Endothelial cell of umbilical vein (primary cell): ENCODE data around the gene PTOV1.

Experiments used
- CTCF ChIP-seq, 2 donors: IDR thresholded peaks; 1 replicate in 1 of 2; 2 replicates in 1 of 2; pipeline ENCODE4 v1.5.1; 2011; ENCODE audit warnings: low read length in 2 of 2, mild to moderate bottlenecking in 2 of 2, moderate library complexity in 2 of 2, control low read depth in 1 of 2, inconsistent platforms in 1 of 2, low read depth in 1 of 2; ENCODE audit not compliant: insufficient read depth in 1 of 2; ENCODE audit errors: extremely low read depth in 1 of 2
- EZH2 ChIP-seq: IDR thresholded peaks from 2 replicates; pipeline ENCODE4 v1.6.1; 2012; ENCODE audit warnings: borderline replicate concordance, low read depth, mild to moderate bottlenecking, moderate library complexity, low read length, inconsistent platforms; ENCODE audit not compliant: severe bottlenecking
- GATA2 ChIP-seq: IDR thresholded peaks from 2 replicates; pipeline ENCODE4 v1.7.0; 2011; ENCODE audit warnings: low read depth, mild to moderate bottlenecking, moderate library complexity, mixed read lengths, low read length; ENCODE audit not compliant: insufficient read length, insufficient read depth
- JUN ChIP-seq: IDR thresholded peaks from 2 replicates; pipeline ENCODE4 v1.6.1; 2011; ENCODE audit warnings: borderline replicate concordance, low read depth; ENCODE audit not compliant: insufficient read length, insufficient read depth
- MAX ChIP-seq: IDR thresholded peaks from 2 replicates; pipeline ENCODE4 v1.6.1; 2011; ENCODE audit not compliant: insufficient read depth, insufficient read length
- MYC ChIP-seq: IDR thresholded peaks from one replicate; pipeline ENCODE4 v1.6.1; 2011; ENCODE audit warnings: mild to moderate bottlenecking, low read depth, low read length
- POLR2A ChIP-seq: IDR thresholded peaks from 2 replicates; pipeline ENCODE4 v1.6.1; 2012; ENCODE audit warnings: low read depth, mild to moderate bottlenecking, control low read depth, low read length
- POLR2AphosphoS5 ChIP-seq: IDR thresholded peaks from 2 replicates; pipeline ENCODE4 v1.6.1; 2012; ENCODE audit warnings: low read depth, mild to moderate bottlenecking, control low read depth, low read length, moderate library complexity; ENCODE audit not compliant: insufficient read depth

GRCh38 chr19:49823472-49823871 is 27.5 kb upstream of the PTOV1 start:
- TF ChIP-seq POLR2A (no peak), EZH2 (no peak), CTCF (IDR thresholded peaks at IDR 0.05; ENCODE audit: extremely low read depth in 1 of 2, insufficient read depth in 1 of 2, low read depth in 1 of 2, low read length in 2 of 2) (no peak), POLR2AphosphoS5 (no peak), MAX (no peak), MYC (no peak), GATA2 (no peak), JUN (no peak)
